Activated gamma-delta T cell (primary cell): Measurements from ENCODE around the gene SLC38A7.
A peak's percentile ranks its signal among the peaks of the same experiment; 100 is the strongest.
"Not testable (repeated sequence)": the region's sequence is repeated elsewhere in the genome, so short reads cannot be mapped to it uniquely, and the experiment has no call there.

ENCODE experiments used
- DNase-seq: peaks from one replicate; lab custom pipeline; 2025; lab: John Stamatoyannopoulos, UW
- total RNA-seq, 2 donors: gene quantifications; one replicate each; lab custom pipeline; 2026; lab: John Stamatoyannopoulos, UW

The SLC38A7 gene
- 8.2 to 9.9 reads per million in 2 donors for total RNA-seq

- peak; percentile 40 for DNase-seq
These were observed at the start of gene SLC38A7 for GRCh38 chr16:58684354-58685083. TSS of gene SLC38A7 (minus strand) at chr16:58684770. CDS start at chr16:58680126, 4,644 bp downstream.

- DNase-seq: peak; percentile 60
These were observed 49.3 kb upstream of the SLC38A7 start, which contains the start of gene GOT2 for GRCh38 chr16:58733671-58734458. TSS of gene GOT2 (minus strand) at chr16:58734316. CDS start at chr16:58734228, 88 bp downstream.

GRCh38 chr16:58733248-58733670 is 48.7 kb upstream of the SLC38A7 start:
- no peak for DNase-seq

GRCh38 chr16:58732545-58733247 is 48.1 kb upstream of the SLC38A7 start:
- DNase-seq: no peak

- DNase-seq: no peak
These were observed 46.3 kb upstream of the SLC38A7 start for GRCh38 chr16:58730724-58731370.

- DNase-seq: no peak
These were observed 43.4 kb upstream of the SLC38A7 start for GRCh38 chr16:58727796-58728568.

GRCh38 chr16:58727028-58727781 is 42.6 kb upstream of the SLC38A7 start:
- no peak for DNase-seq

GRCh38 chr16:58723109-58723508 is 38.5 kb upstream of the SLC38A7 start:
- DNase-seq: no peak

- DNase-seq: no peak
These were observed 33.4 kb upstream of the SLC38A7 start for GRCh38 chr16:58717994-58718393.

- DNase-seq: no peak
These were observed 31.9 kb upstream of the SLC38A7 start for GRCh38 chr16:58716468-58716867.

- no peak for DNase-seq
These were observed 29.2 kb upstream of the SLC38A7 start for GRCh38 chr16:58713742-58714141.

- DNase-seq: no peak
These were observed 24.8 kb upstream of the SLC38A7 start for GRCh38 chr16:58709333-58709732.

- DNase-seq: no peak
These were observed 14.6 kb upstream of the SLC38A7 start for GRCh38 chr16:58699151-58699550.

GRCh38 chr16:58695368-58695767 is 10.8 kb upstream of the SLC38A7 start:
- no peak for DNase-seq

GRCh38 chr16:58692450-58692849 is 7.9 kb upstream of the SLC38A7 start:
- no peak for DNase-seq

- DNase-seq: not testable (repeated sequence)
These were observed 2.6 kb upstream of the SLC38A7 start for GRCh38 chr16:58686985-58687706.

GRCh38 chr16:58685084-58685449 is 497 bp upstream of the SLC38A7 start:
- no peak for DNase-seq

- no peak for DNase-seq
These were observed 593 bp downstream of the SLC38A7 start for GRCh38 chr16:58684001-58684353.

- no peak for DNase-seq
These were observed 4.8 kb downstream of the SLC38A7 start for GRCh38 chr16:58679763-58680162.

- no peak for DNase-seq
These were observed 5.9 kb downstream of the SLC38A7 start for GRCh38 chr16:58678716-58679115.
